ENCODE measurements around the gene CD300LG.

Gene CD300LG

DNA sequence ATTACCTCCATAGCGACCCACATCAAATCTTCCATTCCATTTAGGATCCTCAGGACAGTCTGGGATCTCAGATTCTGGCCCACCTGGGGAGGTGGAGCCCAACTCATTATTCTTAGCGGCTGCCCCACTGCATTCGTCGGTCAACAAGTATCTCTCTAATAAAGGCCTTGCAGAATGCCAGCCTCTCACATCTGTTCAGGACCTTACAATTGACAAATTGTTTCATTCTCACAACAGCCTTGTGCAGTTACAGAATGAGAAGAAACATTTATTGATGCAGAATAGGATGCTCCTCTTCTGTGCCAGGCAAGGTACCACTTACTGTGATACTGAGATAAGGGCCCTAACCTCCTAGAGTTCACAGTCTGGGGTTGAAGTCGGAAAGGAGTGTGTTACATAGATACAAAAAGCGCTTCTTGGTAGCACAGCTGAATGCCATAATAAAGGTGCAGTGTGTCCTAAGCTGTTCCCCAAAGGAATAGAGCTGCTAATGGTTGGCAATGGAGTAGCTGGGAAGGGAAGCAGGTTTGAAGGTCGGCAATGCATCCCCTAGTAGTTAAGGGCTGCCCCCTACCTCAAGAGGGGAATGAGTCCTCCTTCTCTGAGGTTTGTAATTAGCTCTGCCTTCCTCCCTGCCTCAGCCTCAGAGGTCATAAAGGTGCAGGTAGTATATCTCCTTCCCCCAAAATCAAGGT, 62.7 kb downstream of the CD300LG start:
- Mint-ChIP-seq H3K9me3 (no peaks in the 10 kb centered on the region), H3K27me3 (ENCODE audit: low read depth, poor library complexity) (peaks cover 21% of the 10 kb centered on the region), H3K4me3 (no peak overlapping the region)

DNA sequence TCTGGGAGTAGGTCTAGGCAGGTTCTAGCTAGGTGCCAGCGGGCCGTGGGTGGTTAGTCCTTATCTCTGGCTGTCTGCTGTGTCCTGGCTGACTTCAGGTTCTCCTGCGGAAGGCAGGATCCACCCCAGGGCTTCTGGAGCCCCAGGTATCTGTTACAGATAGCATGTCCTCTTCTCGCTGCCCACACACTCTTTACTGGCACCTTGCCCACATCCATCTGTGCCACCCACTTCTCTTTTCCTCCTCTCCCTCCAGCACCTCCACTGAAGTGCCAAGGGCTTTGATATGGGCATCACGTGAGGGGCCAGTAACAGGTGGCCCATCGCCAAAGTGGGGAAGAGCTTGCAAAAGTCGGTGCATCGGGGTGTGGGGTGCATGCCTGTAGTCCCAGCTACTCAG, 64.9 kb downstream of the CD300LG start:
- Mint-ChIP-seq H3K27me3 (ENCODE audit: low read depth, poor library complexity) (peaks cover 21% of the 10 kb centered on the region), H3K36me3 (ENCODE audit: low read depth) (no peaks in the 10 kb centered on the region), H3K9me3 (no peaks in the 10 kb centered on the region), H3K4me3 (no peak overlapping the region), H3K4me1 (peaks cover 15% of the 10 kb centered on the region), H3K27ac (no peak overlapping the region)
- no peak for TF ChIP-seq CTCF (IDR thresholded peaks at IDR 0.05)
- DNase-seq: no peak

More for the DNA sequence above, 62.7 kb downstream of the CD300LG start:
- no peak for TF ChIP-seq CTCF (IDR thresholded peaks at IDR 0.05)
- Mint-ChIP-seq H3K27ac (no peak overlapping the region), H3K4me1 (peaks cover 25% of the 10 kb centered on the region), H3K36me3 (ENCODE audit: low read depth) (no peaks in the 10 kb centered on the region)
- DNase-seq: no peak

GRCh38 chr17:43912635-43913304, 65.8 kb downstream of the CD300LG start:
- Mint-ChIP-seq H3K27ac (no peak overlapping the region), H3K9me3 (no peaks in the 10 kb centered on the region), H3K4me3 (no peak overlapping the region), H3K27me3 (ENCODE audit: low read depth, poor library complexity) (peaks cover 29% of the 10 kb centered on the region), H3K36me3 (ENCODE audit: low read depth) (no peaks in the 10 kb centered on the region), H3K4me1 (peaks cover 15% of the 10 kb centered on the region)
- DNase-seq: no peak
- no peak for TF ChIP-seq CTCF (IDR thresholded peaks at IDR 0.05)

Data from nephron progenitor cell (in vitro differentiated cells).